GM12892 (cell line): ENCODE measurements around the gene ARRDC1.

Experiments
- POLR2A ChIP-seq: IDR thresholded peaks from 2 replicates; pipeline ENCODE4 v1.6.1; 2011; ENCODE audit warnings: low read depth, low read length, control low read depth
- POLR2AphosphoS5 ChIP-seq: IDR thresholded peaks from 2 replicates; pipeline ENCODE4 v1.6.1; 2011; ENCODE audit warnings: low read depth, low read length, control low read depth

- TF ChIP-seq POLR2AphosphoS5 (no peak), POLR2A (no peak)
Observed at GRCh38 chr9:137646341-137646740, 40.9 kb downstream of the ARRDC1 start.
